IMR-90 (cell line): Measurements from ENCODE around the gene CDK14. TPM values are rescaled to one million over a fixed set of nuclear protein-coding genes. Genes with fewer than 3 reads are reported as not detected.

Experiments
- ATAC-seq: fragments of 200-7000 bp; cut with Tn5 transposase; 2 replicates; pipeline ENCODE4 v1.9.1; 2020; ENCODE audit warnings: low read depth, mild to moderate bottlenecking, moderate library complexity
- BruUV-seq: library from RNA; stranded (reverse); fragments of 400-500 nt; replicated peaks from 2 replicates; lab custom pipeline; 2021; lab: Mats Ljungman, UMichigan
- CTCF ChIA-PET: fragments of 300-600 bp; formaldehyde crosslinking; extraction: SDS; loops from one replicate; lab custom pipeline; 2021; ENCODE audit warnings: antibody characterized with exemption; lab: Yijun Ruan, JAX
- POLR2A ChIA-PET: fragments of 300-600 bp; sonication (Branson Sonifier 250); formaldehyde crosslinking; loops from one replicate; lab custom pipeline; 2022; ENCODE audit warnings: antibody characterized with exemption; ENCODE audit not compliant: unreplicated experiment; lab: Charles Lee
- DNase-seq: peaks from one replicate; pipeline ENCODE4 v3.0.0; 2013
- H2AFZ ChIP-seq: replicated peaks from 2 replicates; pipeline ENCODE3; 2013; ENCODE audit warnings: low read length, mild to moderate bottlenecking; ENCODE audit not compliant: poor library complexity
- H2AK5ac ChIP-seq: 2 replicates; pipeline ENCODE4 v1.6.1; 2013; ENCODE audit warnings: low read depth, low read length, inconsistent platforms
- H2AK9ac ChIP-seq: replicated peaks from 2 replicates; pipeline ENCODE3; 2013; ENCODE audit warnings: mild to moderate bottlenecking, low read depth, low read length, moderate library complexity; ENCODE audit not compliant: poor library complexity
- H2BK120ac ChIP-seq: 2 replicates; pipeline ENCODE4 v1.6.1; 2013; ENCODE audit warnings: low read depth, low read length, inconsistent platforms
- H2BK15ac ChIP-seq: 3 replicates; pipeline ENCODE4 v1.6.1; 2013; ENCODE audit warnings: low read depth, low read length, inconsistent platforms
- H2BK20ac ChIP-seq: 2 replicates; pipeline ENCODE4 v1.6.1; 2013; ENCODE audit warnings: low read depth, mild to moderate bottlenecking, inconsistent platforms, low read length, moderate library complexity
- H2BK5ac ChIP-seq: 2 replicates; pipeline ENCODE4 v1.6.1; 2013; ENCODE audit warnings: mild to moderate bottlenecking, low read depth, low read length, inconsistent platforms; ENCODE audit not compliant: poor library complexity, severe bottlenecking
- H3K14ac ChIP-seq: replicated peaks from 2 replicates; pipeline ENCODE4 v1.6.1; 2013; ENCODE audit warnings: low read depth, low read length, inconsistent platforms
- H3K18ac ChIP-seq: 2 replicates; pipeline ENCODE4 v1.6.1; 2013; ENCODE audit warnings: low read depth, low read length, control low read depth
- H3K23ac ChIP-seq: 2 replicates; pipeline ENCODE4 v1.6.1; 2013; ENCODE audit warnings: low read depth, low read length, inconsistent platforms
- H3K27ac ChIP-seq: 2 replicates; pipeline ENCODE4 v1.5.1; 2013; ENCODE audit warnings: mild to moderate bottlenecking, control low read depth, low read length; ENCODE audit not compliant: insufficient read depth
- H3K27me3 ChIP-seq: 2 replicates; pipeline ENCODE4 v1.6.1; 2013; ENCODE audit warnings: low read length; ENCODE audit not compliant: control insufficient read depth, insufficient read depth
- H3K36me3 ChIP-seq: 2 replicates; pipeline ENCODE4 v1.6.1; 2013; ENCODE audit warnings: low read length, mixed read lengths; ENCODE audit not compliant: control insufficient read depth, insufficient read depth
- H3K4ac ChIP-seq: 2 replicates; pipeline ENCODE4 v1.6.1; 2013; ENCODE audit warnings: low read depth, low read length, inconsistent platforms
- H3K4me1 ChIP-seq: 2 replicates; pipeline ENCODE4 v1.6.1; 2013; ENCODE audit warnings: low read length, mixed read lengths; ENCODE audit not compliant: control insufficient read depth, insufficient read depth
- H3K4me2 ChIP-seq: 2 replicates; pipeline ENCODE4 v1.6.1; 2013; ENCODE audit warnings: low read depth, mild to moderate bottlenecking, control low read depth, low read length, moderate library complexity
- H3K4me3 ChIP-seq: 2 replicates; pipeline ENCODE4 v1.5.1; 2013; ENCODE audit warnings: low read depth, mild to moderate bottlenecking, control low read depth, low read length, moderate library complexity; ENCODE audit not compliant: insufficient read depth
- H3K56ac ChIP-seq: 2 replicates; pipeline ENCODE4 v1.6.1; 2013; ENCODE audit warnings: low read length, inconsistent platforms; ENCODE audit not compliant: insufficient read depth; ENCODE audit errors: extremely low read depth
- H3K79me1 ChIP-seq, 2 experiments: 2 replicates each; pipeline ENCODE4 v1.6.1; 2013; ENCODE audit warnings: low read length in 2 of 2, inconsistent platforms in 1 of 2, low read depth in 1 of 2
- H3K9ac ChIP-seq: 2 replicates; pipeline ENCODE4 v1.6.1; 2013; ENCODE audit warnings: low read depth, low read length, control low read depth
- H3K9me1 ChIP-seq: 2 replicates; pipeline ENCODE4 v1.6.1; 2013; ENCODE audit warnings: low read length, inconsistent platforms; ENCODE audit not compliant: insufficient read depth
- H3K9me3 ChIP-seq: 2 replicates; pipeline ENCODE4 v1.6.1; 2013; ENCODE audit warnings: low read length; ENCODE audit not compliant: control insufficient read depth, insufficient read depth
- H4K20me1 ChIP-seq: 2 replicates; pipeline ENCODE4 v1.6.1; 2013; ENCODE audit warnings: low read length, inconsistent platforms; ENCODE audit not compliant: insufficient read depth
- H4K5ac ChIP-seq: 2 replicates; pipeline ENCODE4 v1.6.1; 2013; ENCODE audit warnings: mild to moderate bottlenecking, low read depth, low read length, control low read depth
- H4K8ac ChIP-seq, 2 experiments: 2 replicates each; pipeline ENCODE4 v1.6.1; 2013; ENCODE audit warnings: low read depth in 2 of 2, low read length in 2 of 2, control low read depth in 1 of 2, inconsistent platforms in 1 of 2
- H4K91ac ChIP-seq: 2 replicates; pipeline ENCODE4 v1.6.1; 2013; ENCODE audit warnings: low read depth, low read length, inconsistent platforms; ENCODE audit not compliant: insufficient read depth
- BHLHE40 ChIP-seq: fragments of 150-350 bp; IDR thresholded peaks from 2 replicates; pipeline ENCODE4 v1.6.1; 2016; ENCODE audit warnings: mild to moderate bottlenecking, low read depth, low read length
- CHD1 ChIP-seq: IDR thresholded peaks from 2 replicates; pipeline ENCODE4 v1.6.1; 2012; ENCODE audit warnings: low read depth, low read length, improper control_type of control experiment
- MAFK ChIP-seq: IDR thresholded peaks from 2 replicates; pipeline ENCODE4 v1.6.1; 2012; ENCODE audit warnings: low read depth, low read length, improper control_type of control experiment
- MAZ ChIP-seq: IDR thresholded peaks from 2 replicates; pipeline ENCODE4 v1.6.1; 2012; ENCODE audit warnings: low read depth, mild to moderate bottlenecking, low read length, improper control_type of control experiment, moderate library complexity, borderline replicate concordance
- NFE2L2 ChIP-seq: fragments of 150-350 bp; IDR thresholded peaks from 2 replicates; pipeline ENCODE4 v1.6.1; 2016; ENCODE audit warnings: low read depth, mild to moderate bottlenecking, low read length
- POLR2A ChIP-seq: IDR thresholded peaks from 2 replicates; pipeline ENCODE4 v1.6.1; 2012; ENCODE audit warnings: mild to moderate bottlenecking, low read depth, low read length
- RAD21 ChIP-seq: IDR thresholded peaks from 2 replicates; pipeline ENCODE4 v1.6.1; 2012; ENCODE audit warnings: low read length, improper control_type of control experiment
- RCOR1 ChIP-seq: IDR thresholded peaks from 2 replicates; pipeline ENCODE4 v1.6.1; 2012; ENCODE audit warnings: mild to moderate bottlenecking, low read length, improper control_type of control experiment; ENCODE audit not compliant: insufficient replicate concordance
- RFX5 ChIP-seq: IDR thresholded peaks from 2 replicates; pipeline ENCODE4 v1.8.0; 2012; ENCODE audit warnings: low read depth, mild to moderate bottlenecking, low read length, moderate library complexity
- SMC3 ChIP-seq: fragments of 150-350 bp; IDR thresholded peaks from 2 replicates; pipeline ENCODE4 v1.6.1; 2016; ENCODE audit warnings: low read depth, mild to moderate bottlenecking, antibody characterized with exemption, low read length, moderate library complexity
- WGBS, 2 experiments: methylation state at CpG; one replicate each; pipeline versions ENCODE4 v1.1.5 to v1.1.7; 2013; ENCODE audit warnings: missing lambda C conversion rate in 2 of 2; ENCODE audit not compliant: insufficient read length in 1 of 2; ENCODE audit errors: extremely low coverage in 2 of 2; 5-methylcytosine and 5-hydroxymethylcytosine counted together
- dilution Hi-C: fragments of 300-500 bp; cut with HindIII; formaldehyde crosslinking; loops from one replicate; pipeline ENCODE4 v1.14.3; 2018; ENCODE audit warnings: low sequenced_read_pairs; ENCODE audit not compliant: unreplicated experiment
- in situ Hi-C: fragments of 300-500 bp; cut with MboI; formaldehyde crosslinking; loops from 3 replicates; pipeline ENCODE4 v1.14.3; 2019; ENCODE audit warnings: low sequenced_read_pairs, inconsistent platforms, mixed read lengths
- intact Hi-C: fragments of 100-400 bp; cut with micrococcal nuclease; formaldehyde crosslinking; loops from 2 replicates; pipeline ENCODE4 v1.10.0; 2022
- polyA plus RNA-seq, 3 experiments: library from polyadenylated mRNA; depleted of rRNA; stranded (reverse); fragments of >200 nt; gene quantifications; 2 replicates each; pipeline ENCODE4 v1.2.3, GENCODE V29; 2012; ENCODE audit warnings: low replicate concordance in 1 of 3
- total RNA-seq: library from RNA; depleted of rRNA; stranded (reverse); fragments of >200 nt; gene quantifications from 2 replicates; pipeline ENCODE4 v1.2.3, GENCODE V29; 2012
- TF ChIP-seq, protein P1 (sequence below): fragments of 150-350 bp; IDR thresholded peaks from 2 replicates; pipeline ENCODE4 v1.6.1; 2017; ENCODE audit warnings: mild to moderate bottlenecking, antibody characterized with exemption, low read length, low read depth

The CDK14 gene
- total and polyA plus RNA-seq, 2 of the 4 experiments (the other 2 are of a cell fraction), result 10.1 to 29.6 TPM

DNA sequence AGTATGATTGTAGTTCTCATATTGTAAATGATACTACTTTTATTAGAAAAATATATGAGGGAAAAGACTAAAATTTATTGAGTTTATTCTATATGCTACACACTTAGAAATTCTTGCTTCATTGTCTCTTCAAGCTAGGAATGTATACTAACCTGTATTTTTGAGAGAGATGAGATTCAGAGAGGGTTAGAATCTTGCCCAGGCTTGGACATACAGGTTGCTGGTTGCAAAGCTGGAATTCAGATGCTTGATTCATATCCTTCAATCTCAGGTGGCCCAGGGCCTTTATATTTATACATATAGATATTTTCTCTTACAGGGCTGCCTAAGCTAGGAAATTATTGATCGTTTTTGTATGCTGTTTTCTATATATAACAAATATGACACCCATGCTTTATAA lies 324.2 kb downstream of the CDK14 start:
- BruUV-seq, result no TSS peak
- H3K9me3 ChIP-seq, result no peaks in the 10 kb centered on the region
- no peak overlapping the region for H3K4me2 ChIP-seq
- H2AFZ ChIP-seq, result no peak overlapping the region
- no peak overlapping the region for H3K14ac ChIP-seq
- POLR2A ChIA-PET, result no interaction called here
- H2BK5ac ChIP-seq, result no peak overlapping the region
- no CpG with 5 or more reads among the region's 1 CpG for WGBS, 2 experiments
- H3K4ac ChIP-seq, result no peak overlapping the region
- TF ChIP-seq CHD1, result no peak
- TF ChIP-seq, protein P1, sequence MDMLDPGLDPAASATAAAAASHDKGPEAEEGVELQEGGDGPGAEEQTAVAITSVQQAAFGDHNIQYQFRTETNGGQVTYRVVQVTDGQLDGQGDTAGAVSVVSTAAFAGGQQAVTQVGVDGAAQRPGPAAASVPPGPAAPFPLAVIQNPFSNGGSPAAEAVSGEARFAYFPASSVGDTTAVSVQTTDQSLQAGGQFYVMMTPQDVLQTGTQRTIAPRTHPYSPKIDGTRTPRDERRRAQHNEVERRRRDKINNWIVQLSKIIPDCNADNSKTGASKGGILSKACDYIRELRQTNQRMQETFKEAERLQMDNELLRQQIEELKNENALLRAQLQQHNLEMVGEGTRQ, result no peak
- TF ChIP-seq MAFK, result no peak
- TF ChIP-seq RFX5, result no peak
- no peak for TF ChIP-seq BHLHE40
- TF ChIP-seq RCOR1, result no peak
- no peak for TF ChIP-seq SMC3
- no peak for TF ChIP-seq RAD21
- TF ChIP-seq POLR2A, result no peak
- TF ChIP-seq MAZ, result no peak
- TF ChIP-seq NFE2L2, result no peak
- H3K79me1 ChIP-seq, result peaks cover 0 to 3% of the 10 kb centered on the region in 2 experiments; a peak in 1 of 4 replicates
- H3K18ac ChIP-seq, result no peak overlapping the region
- H2AK5ac ChIP-seq, result no peak overlapping the region
- H2BK20ac ChIP-seq, result no peak overlapping the region
- no peak overlapping the region for H3K56ac ChIP-seq
- peaks cover 2% of the 10 kb centered on the region; the same call in 1 of the 2 replicates for H3K4me1 ChIP-seq
- no peak overlapping the region for H4K8ac ChIP-seq
- no peak overlapping the region for H2BK15ac ChIP-seq
- intact Hi-C loops, result no loop called here
- no peak overlapping the region for H3K9ac ChIP-seq
- no peak overlapping the region for H2BK120ac ChIP-seq
- H3K23ac ChIP-seq, result no peak overlapping the region
- H4K5ac ChIP-seq, result no peak overlapping the region
- no peaks in the 10 kb centered on the region for H4K20me1 ChIP-seq
- DNase-seq (no peak), ATAC-seq (no peak)
- no peaks in the 10 kb centered on the region for H3K27me3 ChIP-seq
- H3K4me3 ChIP-seq, result no peak overlapping the region
- in situ Hi-C loops, result no loop called here
- no peak overlapping the region for H3K27ac ChIP-seq
- dilution Hi-C loops, result no loop called here
- CTCF ChIA-PET, result no interaction called here
- H3K9me1 ChIP-seq, result peaks cover 3% of the 10 kb centered on the region; the same call in 1 of the 2 replicates
- H3K36me3 ChIP-seq, result peaks cover 2% of the 10 kb centered on the region; the same call in 1 of the 2 replicates
- no peak overlapping the region for H2AK9ac ChIP-seq
- H4K91ac ChIP-seq, result no peak overlapping the region
